K562 (cell line): ENCODE results near the gene KIF20B. TPM values are rescaled to one million over a fixed set of nuclear protein-coding genes. Genes with fewer than 3 reads are reported as not detected.
A peak's percentile ranks its signal among the peaks of the same experiment; 100 is the strongest.

ENCODE experiments used
- ATAC-seq: fragments of 200-7000 bp; cut with Tn5 transposase; 3 replicates; pipeline ENCODE4 v1.9.1; 2020; ENCODE audit warnings: moderate library complexity
- BruUV-seq: library from RNA; stranded (reverse); fragments of 400-500 nt; replicated peaks from 2 replicates; lab custom pipeline; 2021; lab: Mats Ljungman, UMichigan
- CTCF ChIA-PET: fragments of 300-600 bp; formaldehyde crosslinking; extraction: SDS; loops from one replicate; lab custom pipeline; 2021; ENCODE audit warnings: low intra/inter-chr PET ratio; lab: Yijun Ruan, JAX
- POLR2A ChIA-PET: fragments of 300-600, 350-650 bp; sonication (Branson Sonifier 250); formaldehyde crosslinking; extraction: SDS; loops from one replicate; lab custom pipeline; 2021; ENCODE audit warnings: antibody characterized with exemption, inconsistent platforms; lab: Yijun Ruan, JAX
- DNase-seq, 4 experiments: peaks; one replicate each; pipeline versions ENCODE4 v3.0.0 to v3.0.0-alpha.2; 2011 to 2018; ENCODE audit warnings: low spot score in 3 of 4, mixed read lengths in 3 of 4; ENCODE audit errors: extremely low read depth in 1 of 4
- FAIRE-seq: peaks from 2 replicates; lab custom pipeline; 2011; peaks lifted over from hg19 to GRCh38; lab: Jason Lieb, UNC
- H2AFZ ChIP-seq: 2 replicates; pipeline ENCODE4 v1.6.0; 2011; ENCODE audit warnings: low read depth, low read length, control low read depth, inconsistent platforms
- H3K27ac ChIP-seq: fragments of 200-600 bp; 3 replicates; pipeline ENCODE4 v1.8.0; 2011; ENCODE audit warnings: low read depth, mild to moderate bottlenecking, control low read depth, inconsistent platforms, low read length, moderate library complexity, mixed read lengths; ENCODE audit errors: extremely low read depth
- H3K27me3 ChIP-seq, 2 experiments: fragments of 300-600 bp in 1 of 2; 2 replicates in 1 of 2; 3 replicates in 1 of 2; pipeline versions ENCODE4 v1.6.0 to v1.8.0; 2011; ENCODE audit warnings: inconsistent platforms in 2 of 2, low read length in 2 of 2, mild to moderate bottlenecking in 1 of 2, mixed read lengths in 1 of 2, moderate library complexity in 1 of 2; ENCODE audit not compliant: control insufficient read depth in 2 of 2, insufficient read depth in 2 of 2
- H3K36me3 ChIP-seq: fragments of 300-600 bp; 3 replicates; pipeline ENCODE4 v1.8.0; 2011; ENCODE audit warnings: mild to moderate bottlenecking, low read length, inconsistent platforms; ENCODE audit not compliant: control insufficient read depth, insufficient read depth
- H3K4me1 ChIP-seq, 2 experiments: fragments of 200-600 bp in 1 of 2; replicated peaks in 1 of 2; 2 replicates in 1 of 2; 3 replicates in 1 of 2; pipeline versions ENCODE4 v1.5.1 to v1.8.0; 2011; ENCODE audit warnings: inconsistent platforms in 2 of 2, low read length in 2 of 2, mild to moderate bottlenecking in 1 of 2, mixed read lengths in 1 of 2, moderate library complexity in 1 of 2; ENCODE audit not compliant: control insufficient read depth in 2 of 2, insufficient read depth in 2 of 2
- H3K4me2 ChIP-seq: 2 replicates; pipeline ENCODE4 v1.6.1; 2011; ENCODE audit warnings: low read length, control low read depth, inconsistent platforms, mixed read lengths; ENCODE audit not compliant: insufficient read depth
- H3K4me3 ChIP-seq: fragments of 200-600 bp; sonication (generic), shearing (Covaris generic); 2 replicates; pipeline ENCODE4 v1.5.1; 2016; ENCODE audit warnings: control low read depth, inconsistent platforms
- H3K79me2 ChIP-seq: fragments of 200-600 bp; 3 replicates; pipeline ENCODE4 v1.8.0; 2011; ENCODE audit warnings: low read length, inconsistent platforms; ENCODE audit not compliant: control insufficient read depth, insufficient read depth
- H3K9ac ChIP-seq, 2 experiments: 2 replicates each; pipeline versions ENCODE4 v1.6.0 to v1.6.1; 2011; ENCODE audit warnings: low read depth in 2 of 2, low read length in 2 of 2, control low read depth in 1 of 2, inconsistent platforms in 1 of 2, mild to moderate bottlenecking in 1 of 2, mixed read lengths in 1 of 2; ENCODE audit not compliant: insufficient read depth in 1 of 2
- H3K9me1 ChIP-seq: one replicate; pipeline ENCODE4 v1.6.0; 2011; ENCODE audit warnings: inconsistent platforms, mild to moderate bottlenecking, low read length, moderate library complexity; ENCODE audit not compliant: control insufficient read depth, insufficient read depth
- H3K9me3 ChIP-seq: replicated peaks from 2 replicates; pipeline ENCODE4 v1.5.1; 2011; ENCODE audit warnings: low read depth, low read length, inconsistent platforms; ENCODE audit not compliant: control insufficient read depth, insufficient read depth
- H4K20me1 ChIP-seq: replicated peaks from 2 replicates; pipeline ENCODE4 v1.6.1; 2011; ENCODE audit warnings: low read length, inconsistent platforms, mixed read lengths; ENCODE audit not compliant: control insufficient read depth, insufficient read depth
- CEBPG ChIP-seq, 3 experiments: fragments of 200-800 bp in 1 of 3; sonication (Bioruptor generic) in 1 of 3; sonication (generic) in 1 of 3; formaldehyde crosslinking in 1 of 3; IDR thresholded peaks in 2 of 3; conservative IDR thresholded peaks in 1 of 3; 2 replicates each; pipeline versions ENCODE4 v1.6.1 to v1.8.0; 2016 to 2022; ENCODE audit warnings: missing compliant biosample characterization in 2 of 3, missing genetic modification characterization in 2 of 3, mild to moderate bottlenecking in 1 of 3, missing genetic modification reagents in 1 of 3
- COPS2 ChIP-seq: fragments of 450-650 bp; conservative IDR thresholded peaks from 2 replicates; pipeline ENCODE4 v1.6.1; 2016; ENCODE audit warnings: mild to moderate bottlenecking, moderate library complexity
- DPF2 ChIP-seq: fragments of 450-650 bp; IDR thresholded peaks from 2 replicates; pipeline ENCODE4 v1.6.1; 2016
- MYNN ChIP-seq, 2 experiments: sonication (generic); formaldehyde crosslinking in 1 of 2; IDR thresholded peaks; 2 replicates each; pipeline versions ENCODE4 v1.5.0 to v1.6.1; 2016 to 2020; ENCODE audit warnings: antibody characterized with exemption in 1 of 2, missing genetic modification reagents in 1 of 2
- RBBP5 ChIP-seq: fragments of 200-600 bp; sonication (generic); IDR thresholded peaks from 2 replicates; pipeline ENCODE4 v1.6.1; 2012; ENCODE audit warnings: borderline replicate concordance, mild to moderate bottlenecking, low read length, control low read depth, inconsistent platforms; ENCODE audit not compliant: insufficient read depth, poor library complexity, severe bottlenecking
- ZKSCAN8 ChIP-seq: fragments of 200-800 bp; sonication (Bioruptor generic); IDR thresholded peaks from 2 replicates; pipeline ENCODE4 v1.6.1; 2016; ENCODE audit warnings: missing genetic modification characterization, missing compliant biosample characterization
- whole genome bisulfite sequencing: fragments of 100-300 bp; shearing (Covaris generic); methylation state at CpG from one replicate; pipeline ENCODE4 v1.1.6; 2016; ENCODE audit warnings: low coverage, mixed read lengths; ENCODE audit not compliant: insufficient coverage; ENCODE audit errors: missing lambda C conversion rate; 5-methylcytosine and 5-hydroxymethylcytosine counted together
- in situ Hi-C: fragments of 300-500 bp; cut with MboI; formaldehyde crosslinking; loops from 4 replicates; pipeline ENCODE4 v1.15.0; 2018; ENCODE audit warnings: inconsistent platforms, mixed read lengths
- intact Hi-C: fragments of 100-400 bp; cut with micrococcal nuclease; formaldehyde crosslinking; loops from 2 replicates; pipeline ENCODE4 v1.14.2; 2022
- polyA plus RNA-seq, 8 experiments: library from polyadenylated mRNA; depleted of rRNA in 4 of 8; stranded (reverse) in 5 of 8; unstranded in 3 of 8; fragments of >200 nt; fragmentation: Nextera tagmentation in 2 of 8; fragmentation: Illumina TruSeq in 1 of 8; extraction: Ambion mirVana in 2 of 8; extraction: Trizol in 1 of 8; gene quantifications; 2 replicates each; pipeline versions ENCODE4 v1.2.1 to v1.2.3, GENCODE V29; 2011 to 2014; ENCODE audit warnings: inconsistent platforms in 1 of 8, missing spikeins in 1 of 8
- total RNA-seq, 7 experiments: library from RNA; depleted of rRNA in 6 of 7; stranded (reverse); fragments of >200 nt in 6 of 7; fragmentation: Illumina TruSeq in 2 of 7; extraction: Trizol in 2 of 7; gene quantifications; 2 replicates each; pipeline versions ENCODE4 v1.2.1 to v1.2.3, GENCODE V29; 2011 to 2021; ENCODE audit warnings: low replicate concordance in 1 of 7
- TF ChIP-seq, protein P1 (sequence below): sonication (generic); IDR thresholded peaks from 2 replicates; pipeline ENCODE4 v1.6.1; 2016

KIF20B gene
- total and polyA plus RNA-seq, 9 of the 15 experiments (the other 6 are each of a cell fraction or from before 2014, with no cell fraction given): 18.6 to 56.5 (median 32.9) TPM

DNA sequence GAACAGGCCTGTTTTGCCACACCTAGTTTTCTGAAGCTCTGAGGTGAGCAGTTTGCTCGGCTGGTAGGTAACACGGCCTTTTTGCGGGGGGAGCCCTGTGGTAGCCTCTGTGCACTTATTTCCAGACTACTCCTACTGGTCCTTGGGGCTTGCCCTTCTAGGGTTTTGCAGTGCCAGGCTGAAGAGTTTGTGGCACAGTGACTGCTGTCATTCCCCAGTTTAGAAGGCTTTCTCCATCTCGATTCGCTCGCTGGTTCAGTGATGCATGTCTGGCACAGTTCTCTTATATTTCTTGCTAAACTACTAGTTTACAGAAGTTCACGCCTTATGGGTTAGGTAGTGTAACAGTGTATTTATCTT is 711 bp downstream of the KIF20B start:
- Histone ChIP-seq H3K4me3 (peak overlapping the region; percentile 68), H3K9ac (peak overlapping the region; percentile 87 to 92; a peak in 3 of 4 replicates), H3K9me1 (no peaks in the 10 kb centered on the region)
- ChIA-PET CTCF (no interaction called here), POLR2A (interaction anchor here (1.4 kb wide), 1 partner anchor 134 kb away, joined by 6 read pairs; no protein-coding TSS in a partner anchor)
- DNase-seq: peak; percentile 6 to 32 (median 9)
- no TSS peak for BruUV-seq
- intact Hi-C loops: no loop called here
- ATAC-seq: peak; percentile 45
- TF ChIP-seq COPS2 (no peak), CEBPG (CRISPR knock-in tag; IDR thresholded peaks at IDR 0.05) (no peak), CEBPG (tag; conservative IDR thresholded peaks at IDR 0.05 in 1 of 2, IDR thresholded peaks at IDR 0.05 in 1 of 2) (0 out of 4 replicates have a peak, but pooled peaks of 1 of the 2 experiments have one; percentile 1), DPF2 (0 out of 2 replicates have a peak, but pooled peaks have one; percentile 3), RBBP5 (peak; percentile 3), ZKSCAN8 (CRISPR knock-in tag) (peak; percentile 50; the same call in 1 of the 2 replicates), MYNN (IDR thresholded peaks at IDR 0.05) (no peak), MYNN (CRISPR knock-in tag; IDR thresholded peaks at IDR 0.05) (no peak)
- TF ChIP-seq, protein P1, sequence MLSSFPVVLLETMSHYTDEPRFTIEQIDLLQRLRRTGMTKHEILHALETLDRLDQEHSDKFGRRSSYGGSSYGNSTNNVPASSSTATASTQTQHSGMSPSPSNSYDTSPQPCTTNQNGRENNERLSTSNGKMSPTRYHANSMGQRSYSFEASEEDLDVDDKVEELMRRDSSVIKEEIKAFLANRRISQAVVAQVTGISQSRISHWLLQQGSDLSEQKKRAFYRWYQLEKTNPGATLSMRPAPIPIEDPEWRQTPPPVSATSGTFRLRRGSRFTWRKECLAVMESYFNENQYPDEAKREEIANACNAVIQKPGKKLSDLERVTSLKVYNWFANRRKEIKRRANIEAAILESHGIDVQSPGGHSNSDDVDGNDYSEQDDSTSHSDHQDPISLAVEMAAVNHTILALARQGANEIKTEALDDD: 0 out of 2 replicates have a peak, but pooled peaks have one; percentile 32
- TF ChIP-seq, all 486 proteins: peak for 5
- H3K27ac ChIP-seq: peak overlapping the region; percentile 98
- H3K79me2 ChIP-seq: peaks cover 61% of the 10 kb centered on the region
- H2AFZ ChIP-seq: peak overlapping the region; percentile 98; the same call in 1 of the 2 replicates
- H3K27me3 ChIP-seq: no peaks in the 10 kb centered on the region
- in situ Hi-C loops: no loop called here
- peaks cover 0 to 6% of the 10 kb centered on the region in 2 experiments; a peak in 2 of 5 replicates for H3K4me1 ChIP-seq
- H3K9me3 ChIP-seq: no peaks in the 10 kb centered on the region
- no peaks in the 10 kb centered on the region; the same call in 1 of the 2 replicates for H4K20me1 ChIP-seq
- H3K4me2 ChIP-seq: peak overlapping the region; percentile 97
- FAIRE-seq: no peak
- WGBS: 2% methylated on average over 7 of the region's 7 CpGs
- peaks cover 6% of the 10 kb centered on the region; the same call in 2 of the 3 replicates for H3K36me3 ChIP-seq
